Measurements from ENCODE around the gene TLR7.

The TLR7 gene

DNA sequence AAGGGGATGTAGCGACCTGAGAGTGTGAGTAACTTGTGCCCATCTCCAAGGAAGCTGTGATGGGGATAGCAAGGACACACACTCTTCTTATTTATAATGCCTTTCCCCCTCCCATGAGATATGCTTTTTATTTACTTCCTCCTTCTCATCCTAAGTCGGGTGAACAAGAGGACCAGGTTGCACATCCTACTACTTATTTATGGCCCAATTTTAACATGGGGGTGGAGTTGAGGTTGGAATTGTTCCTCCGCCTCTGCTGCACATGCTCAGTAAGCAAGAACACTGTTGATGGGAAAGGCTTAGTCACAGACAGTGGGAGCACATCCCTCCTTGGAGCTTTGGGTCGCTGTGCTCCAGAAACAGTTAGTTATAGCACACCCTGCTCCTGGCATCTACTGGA lies 24.3 kb downstream of the TLR7 start:
- DNase-seq (ENCODE audit: low read depth), result no peak

DNA sequence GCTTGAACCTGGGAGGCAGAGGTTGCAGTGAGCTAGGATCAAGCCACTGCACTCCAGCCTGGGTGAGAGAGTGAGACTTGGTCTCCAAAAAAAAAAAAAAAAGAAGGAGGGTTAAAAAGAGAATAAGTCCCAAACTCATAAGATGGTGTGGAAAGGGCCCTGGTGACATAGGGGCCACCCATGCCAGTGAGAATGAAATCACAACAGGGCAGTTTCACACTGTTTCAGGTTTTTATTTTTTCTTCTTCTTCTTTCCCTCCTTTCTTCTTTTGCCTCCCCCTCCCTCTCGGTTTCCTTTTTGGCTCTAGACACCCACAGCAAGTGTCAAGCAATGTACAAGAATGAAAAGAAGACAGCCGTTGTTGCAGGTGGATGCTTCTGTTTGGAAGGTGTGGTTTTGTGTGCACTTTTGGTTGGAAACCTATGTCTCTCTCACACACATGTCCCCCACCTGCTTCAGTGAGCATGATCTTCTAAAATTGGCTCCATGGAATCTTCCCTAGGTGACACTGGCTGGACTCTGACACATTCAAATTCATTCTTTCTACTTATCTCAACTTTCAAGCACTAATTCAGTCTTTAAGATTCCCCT lies 25.1 kb downstream of the TLR7 start:
- DNase-seq (ENCODE audit: low read depth), result no peak

GRCh38 chrX:12892716-12893115 lies 25.8 kb downstream of the TLR7 start:
- no peak for DNase-seq (ENCODE audit: low read depth)

DNA sequence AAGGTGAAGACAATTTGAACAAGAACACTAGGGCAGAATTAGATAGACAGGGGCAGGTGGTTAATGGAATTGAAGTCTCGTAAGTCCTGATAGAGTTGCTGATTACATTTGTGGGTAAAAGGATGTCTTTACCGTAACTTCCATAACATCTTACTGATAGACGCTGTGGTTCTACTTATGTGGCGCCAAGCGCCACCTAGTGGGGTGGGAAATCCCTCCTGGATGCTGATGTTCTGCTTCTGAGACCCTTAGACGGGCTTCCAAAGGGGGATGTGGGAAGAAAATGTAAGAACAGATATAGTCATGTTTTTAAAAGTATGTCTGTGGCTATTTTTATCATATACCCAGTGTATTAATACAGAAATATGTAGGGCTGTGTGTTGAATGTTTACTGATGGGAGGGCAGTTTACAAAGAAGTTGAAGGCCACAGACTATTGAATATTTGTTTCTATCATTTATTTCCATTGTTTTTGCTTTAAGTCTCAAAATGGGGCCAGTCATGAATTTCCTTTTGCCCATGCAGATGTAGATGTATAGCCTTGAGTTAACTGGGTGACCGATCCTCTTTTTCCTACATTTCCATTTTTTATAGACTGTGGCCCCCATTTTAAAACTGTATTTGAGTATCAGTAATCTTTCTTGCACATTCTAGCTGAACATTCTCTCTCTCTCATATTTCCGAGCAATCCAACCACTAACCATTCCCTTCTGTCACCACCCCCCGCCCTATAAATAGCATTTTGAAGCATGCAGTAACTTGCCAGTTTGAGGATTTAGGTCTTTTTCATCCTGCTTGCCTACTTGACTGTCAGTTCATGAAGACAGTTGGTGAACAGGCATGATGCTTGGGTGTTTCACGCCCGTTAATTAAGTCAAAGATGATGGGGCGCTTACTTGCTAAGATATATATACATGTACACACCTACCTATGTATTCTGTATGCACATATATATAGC lies 27.5 kb downstream of the TLR7 start:
- peak; percentile 17 for DNase-seq (ENCODE audit: low read depth)

DNA sequence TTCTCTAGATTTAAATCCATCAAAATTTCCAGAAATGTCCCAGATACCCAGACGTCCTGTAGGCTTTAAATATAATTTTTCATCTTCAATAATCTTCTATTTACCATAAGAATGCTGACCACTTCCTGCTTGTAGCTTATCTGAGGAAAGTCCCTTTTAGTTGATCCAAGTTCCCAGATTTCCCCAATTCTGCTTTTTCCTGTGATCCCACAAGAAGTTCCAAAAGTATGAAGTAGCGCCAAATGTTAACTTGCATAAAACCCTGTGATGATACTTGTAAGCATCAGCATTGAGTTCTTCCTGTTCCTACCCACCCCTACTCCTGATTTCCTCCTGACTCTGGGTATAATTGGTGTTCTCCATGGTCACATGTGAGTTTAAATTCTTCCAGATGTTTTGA lies 29.0 kb downstream of the TLR7 start:
- no peak for DNase-seq (ENCODE audit: low read depth)

- no peak for DNase-seq (ENCODE audit: low read depth)
Measured at GRCh38 chrX:12896935-12897334, 30.1 kb downstream of the TLR7 start.

- DNase-seq (ENCODE audit: low read depth), result no peak
Measured at GRCh38 chrX:12898073-12898472, 31.2 kb downstream of the TLR7 start.

DNA sequence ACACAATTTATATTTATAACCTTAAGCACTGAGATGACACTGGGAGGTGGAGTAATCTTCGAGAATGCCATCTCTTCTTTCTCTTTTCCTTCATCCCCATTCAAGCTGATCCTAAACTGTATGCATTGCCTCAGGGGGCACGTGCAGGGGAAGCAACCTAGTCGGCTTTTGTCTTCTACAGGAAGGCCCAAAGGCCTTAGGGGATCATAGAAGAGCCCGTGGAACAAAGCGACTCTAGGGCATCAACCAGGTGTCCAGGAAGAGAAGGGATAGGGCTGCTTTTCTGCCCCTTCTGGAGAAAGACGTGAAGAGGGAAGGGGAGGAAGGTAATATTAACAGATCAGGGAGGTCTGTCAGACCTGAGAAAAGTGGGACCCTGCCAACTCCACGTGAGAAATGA lies 32.6 kb downstream of the TLR7 start:
- DNase-seq (ENCODE audit: low read depth), result no peak

GRCh38 chrX:12901486-12901885 lies 34.6 kb downstream of the TLR7 start:
- peak; percentile 50 for DNase-seq (ENCODE audit: low read depth)

- no peak for DNase-seq (ENCODE audit: low read depth)
Measured at GRCh38 chrX:12903646-12904045, 36.8 kb downstream of the TLR7 start.

- DNase-seq (ENCODE audit: low read depth), result no peak
Measured at GRCh38 chrX:12906046-12906761, 39.3 kb downstream of the TLR7 start, which contains the start of gene TLR8. TLR8 (plus strand) TSS chrX:12906620; CDS start chrX:12906707, 87 bp downstream.

DNA sequence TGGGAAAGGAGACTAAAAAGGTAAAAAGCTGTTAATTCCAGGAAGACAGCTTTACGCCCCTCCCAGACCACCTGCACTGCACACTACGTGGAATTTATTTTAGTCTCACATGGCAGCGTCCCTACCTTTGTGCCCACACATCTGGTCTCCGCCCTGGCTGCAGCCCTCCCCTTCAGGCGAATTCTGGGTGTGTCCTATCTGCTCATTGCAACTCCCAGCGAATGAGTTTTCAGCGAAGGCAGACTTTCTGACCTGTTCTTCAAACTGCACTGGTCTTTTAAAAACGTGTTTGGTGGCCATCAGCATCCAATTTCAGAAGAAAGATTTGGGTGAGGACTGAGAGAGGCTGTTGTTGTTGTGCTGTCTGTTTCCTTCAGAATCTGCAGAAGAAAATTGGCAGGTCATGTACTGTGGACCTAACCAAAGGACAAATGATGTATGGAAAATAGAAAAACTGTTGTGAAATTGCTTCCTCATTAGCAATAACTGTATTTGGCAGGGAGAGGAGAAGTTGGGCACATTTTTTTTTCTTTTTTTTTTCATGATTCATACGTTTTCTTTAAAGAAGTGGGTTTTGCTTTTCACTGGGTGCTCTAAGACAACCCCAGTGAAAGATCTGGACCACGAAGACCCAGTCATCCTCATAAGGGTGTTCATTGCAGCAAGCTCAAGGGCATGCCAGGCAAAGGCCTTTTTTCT lies 43.7 kb downstream of the TLR7 start:
- DNase-seq (ENCODE audit: low read depth), result no peak

- DNase-seq (ENCODE audit: low read depth), result no peak
Measured at GRCh38 chrX:12911122-12911470, 44.2 kb downstream of the TLR7 start.

- no peak for DNase-seq (ENCODE audit: low read depth)
Measured at GRCh38 chrX:12912791-12913482, 46.1 kb downstream of the TLR7 start.

GRCh38 chrX:12917753-12918152 lies 50.9 kb downstream of the TLR7 start:
- DNase-seq (ENCODE audit: low read depth), result no peak

GRCh38 chrX:12919051-12919450 lies 52.2 kb downstream of the TLR7 start:
- DNase-seq (ENCODE audit: low read depth), result no peak

- no peak for DNase-seq (ENCODE audit: low read depth)
Measured at GRCh38 chrX:12919620-12920019, 52.7 kb downstream of the TLR7 start.

DNA sequence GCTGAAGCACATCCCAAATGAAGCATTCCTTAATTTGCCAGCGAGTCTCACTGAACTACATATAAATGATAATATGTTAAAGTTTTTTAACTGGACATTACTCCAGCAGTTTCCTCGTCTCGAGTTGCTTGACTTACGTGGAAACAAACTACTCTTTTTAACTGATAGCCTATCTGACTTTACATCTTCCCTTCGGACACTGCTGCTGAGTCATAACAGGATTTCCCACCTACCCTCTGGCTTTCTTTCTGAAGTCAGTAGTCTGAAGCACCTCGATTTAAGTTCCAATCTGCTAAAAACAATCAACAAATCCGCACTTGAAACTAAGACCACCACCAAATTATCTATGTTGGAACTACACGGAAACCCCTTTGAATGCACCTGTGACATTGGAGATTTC lies 54.1 kb downstream of the TLR7 start:
- no peak for DNase-seq (ENCODE audit: low read depth)

- DNase-seq (ENCODE audit: low read depth), result no peak
Measured at GRCh38 chrX:12921886-12922598, 55.2 kb downstream of the TLR7 start.

DNA sequence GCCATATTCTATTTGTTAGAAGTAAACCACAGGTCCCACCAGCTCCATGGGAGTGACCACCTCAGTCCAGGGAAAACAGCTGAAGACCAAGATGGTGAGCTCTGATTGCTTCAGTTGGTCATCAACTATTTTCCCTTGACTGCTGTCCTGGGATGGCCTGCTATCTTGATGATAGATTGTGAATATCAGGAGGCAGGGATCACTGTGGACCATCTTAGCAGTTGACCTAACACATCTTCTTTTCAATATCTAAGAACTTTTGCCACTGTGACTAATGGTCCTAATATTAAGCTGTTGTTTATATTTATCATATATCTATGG lies 55.7 kb downstream of the TLR7 start:
- no peak for DNase-seq (ENCODE audit: low read depth)

DNA sequence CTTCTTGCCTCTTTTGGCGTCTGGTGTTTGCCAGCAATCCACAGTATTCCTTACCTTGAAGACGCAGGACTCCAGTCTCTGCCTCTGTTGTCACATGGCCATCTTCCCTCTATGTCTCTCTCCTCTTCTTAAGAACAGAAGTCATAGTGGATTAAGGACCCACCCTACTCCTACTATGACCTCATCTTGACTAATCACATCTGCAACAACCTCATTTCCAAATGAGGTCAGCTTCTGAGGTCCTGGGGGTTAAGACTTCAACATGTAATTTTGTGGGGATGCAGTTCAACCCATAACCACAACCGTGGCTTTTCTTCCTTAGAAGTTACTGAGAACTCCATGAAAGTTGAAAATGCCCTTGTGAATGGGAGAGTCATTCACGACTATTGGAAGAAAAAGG lies 62.8 kb downstream of the TLR7 start:
- DNase-seq (ENCODE audit: low read depth), result no peak

Data from activated T-cell treated with anti-CD3 and anti-CD28 coated beads for 1 hour (primary cell).